DMS153 treated with DMSO at 0.1 percent for 48 hours (cell line): ENCODE measurements around the gene KRT8.

Source experiments
- DNase-seq: peaks from one replicate; lab custom pipeline; 2025; ENCODE audit not compliant: unreplicated experiment; lab: John Stamatoyannopoulos, UW

Gene KRT8

DNA sequence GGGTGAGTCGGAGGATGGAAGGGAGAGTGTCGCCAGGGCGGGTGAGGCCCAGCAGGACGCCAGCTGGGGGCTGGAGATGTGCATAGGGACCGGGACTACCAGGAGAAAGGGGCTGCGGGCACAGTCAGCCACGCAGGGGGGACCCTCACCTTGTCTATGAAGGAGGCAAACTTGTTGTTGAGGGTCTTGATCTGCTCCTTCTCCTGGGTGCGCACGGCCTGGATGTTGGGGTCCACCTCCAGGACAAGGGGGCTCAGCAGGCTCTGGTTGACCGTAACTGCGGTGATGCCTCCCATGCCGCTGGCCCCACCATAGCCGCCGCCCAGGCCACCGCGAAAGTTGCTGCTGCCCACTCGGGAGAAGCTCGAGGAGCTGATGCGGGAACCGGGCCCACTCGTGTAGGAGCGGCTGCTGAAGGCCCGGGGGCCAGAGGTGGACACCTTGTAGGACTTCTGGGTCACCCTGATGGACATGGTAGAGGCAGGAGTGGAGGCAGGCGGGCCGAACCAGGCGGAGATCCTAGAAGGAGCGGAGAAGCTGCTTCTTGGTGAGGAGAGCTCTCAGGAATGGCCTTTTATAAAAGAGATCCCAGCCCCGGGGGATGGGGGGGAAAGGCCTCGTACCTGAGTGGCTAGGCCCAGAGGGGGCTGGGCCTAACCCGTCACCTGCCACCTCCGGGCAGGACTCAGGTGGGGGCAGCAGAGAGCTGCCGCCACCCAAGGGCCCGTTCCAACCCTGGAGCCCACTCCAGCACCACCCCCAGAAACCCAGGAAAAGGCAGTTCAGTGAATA, at the start of gene KRT8:
TSS of gene KRT8 (minus strand) at position 568 of the 792 bp plus-strand sequence. CDS start at position 473, 95 bp downstream.
- peak; percentile 85 for DNase-seq

DNA sequence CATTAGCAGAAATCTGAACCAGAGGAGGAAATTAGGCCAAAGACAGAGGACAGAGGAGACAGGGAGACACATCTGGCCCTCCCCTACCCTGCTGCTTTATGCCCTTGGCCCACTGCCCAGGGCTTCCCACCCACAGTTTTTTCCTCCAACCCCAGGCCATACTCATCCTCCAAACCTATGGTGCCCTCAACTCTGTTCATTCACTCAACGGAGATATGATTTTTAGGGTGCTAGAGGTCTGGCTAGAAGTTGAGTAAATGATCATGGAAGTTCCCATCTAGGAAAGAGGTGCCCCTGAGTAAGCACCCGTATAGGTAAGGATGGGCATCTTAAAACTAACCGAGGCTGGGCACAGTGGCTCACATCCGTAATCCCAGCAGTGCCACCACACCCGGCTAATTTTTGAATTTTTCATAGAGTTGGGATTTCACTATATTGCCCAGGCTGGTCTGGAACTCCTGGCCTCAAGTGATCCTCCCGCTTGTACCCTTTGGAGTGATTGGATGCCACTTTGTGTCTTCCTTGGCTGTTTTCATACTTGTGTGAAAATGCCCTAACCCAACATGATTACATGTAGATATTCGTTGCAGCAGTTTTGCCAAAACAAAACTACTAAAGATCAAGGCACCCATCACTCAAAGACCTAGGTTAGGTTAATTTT, 48.4 kb upstream of the KRT8 start:
- no peak for DNase-seq

DNA sequence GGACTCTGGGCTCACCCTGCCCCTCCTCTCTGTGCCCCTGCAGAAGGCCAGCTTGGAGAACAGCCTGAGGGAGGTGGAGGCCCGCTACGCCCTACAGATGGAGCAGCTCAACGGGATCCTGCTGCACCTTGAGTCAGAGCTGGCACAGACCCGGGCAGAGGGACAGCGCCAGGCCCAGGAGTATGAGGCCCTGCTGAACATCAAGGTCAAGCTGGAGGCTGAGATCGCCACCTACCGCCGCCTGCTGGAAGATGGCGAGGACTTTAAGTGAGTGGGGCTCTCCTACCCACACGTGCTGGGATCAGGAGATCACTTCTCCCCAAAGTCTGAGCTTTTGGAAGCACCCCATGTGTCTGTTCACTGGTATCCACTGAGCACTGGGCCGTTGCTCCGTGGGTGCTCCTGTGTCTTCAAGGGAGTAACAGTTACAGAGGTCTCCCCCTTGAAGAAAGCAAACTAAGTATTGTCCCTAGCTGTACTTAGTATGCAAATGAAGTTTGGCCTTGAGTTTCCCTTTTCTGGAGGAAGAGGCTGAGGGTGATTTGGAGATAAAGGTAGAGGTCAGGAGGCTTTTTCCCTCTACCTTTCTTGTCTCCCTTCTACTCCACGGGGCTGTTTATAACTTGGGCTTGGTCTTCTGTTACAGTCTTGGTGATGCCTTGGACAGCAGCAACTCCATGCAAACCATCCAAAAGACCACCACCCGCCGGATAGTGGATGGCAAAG, 47.4 kb upstream of the KRT8 start:
- no peak for DNase-seq

DNA sequence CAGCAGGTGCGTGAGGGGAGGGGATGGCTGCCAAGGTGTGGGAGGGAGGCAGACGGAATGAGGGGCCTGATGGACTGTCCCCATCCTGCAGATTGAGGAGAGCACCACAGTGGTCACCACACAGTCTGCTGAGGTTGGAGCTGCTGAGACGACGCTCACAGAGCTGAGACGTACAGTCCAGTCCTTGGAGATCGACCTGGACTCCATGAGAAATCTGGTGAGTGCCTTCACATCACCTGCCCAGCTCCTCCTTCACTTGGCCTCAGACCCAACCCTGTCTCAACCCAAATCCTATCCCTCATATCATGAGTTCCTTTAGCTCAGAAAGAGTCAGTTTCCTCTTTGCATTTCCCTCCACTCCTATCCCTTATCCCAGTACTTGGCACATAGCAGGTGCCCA, 46.8 kb upstream of the KRT8 start:
- DNase-seq, result no peak

DNA sequence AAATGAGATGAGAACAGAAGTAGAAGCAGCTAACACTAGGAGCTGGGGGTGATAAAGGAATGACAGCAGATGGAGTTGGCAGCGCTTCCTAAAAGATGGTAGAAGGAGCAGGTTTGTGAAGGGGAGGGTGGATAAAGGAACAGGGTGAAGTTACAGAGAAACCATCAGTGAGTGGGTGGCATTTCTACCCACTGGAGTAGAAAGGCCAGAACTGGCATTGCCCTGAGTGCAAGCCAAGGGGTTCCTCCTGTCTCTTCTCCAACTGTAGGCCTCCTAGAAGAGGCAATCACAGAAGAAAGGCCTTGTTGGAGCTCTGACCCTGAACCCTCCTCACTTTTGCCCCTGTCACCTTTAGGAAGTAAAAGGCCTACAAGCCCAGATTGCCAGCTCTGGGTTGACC, 46.2 kb upstream of the KRT8 start:
- DNase-seq, result no peak

DNA sequence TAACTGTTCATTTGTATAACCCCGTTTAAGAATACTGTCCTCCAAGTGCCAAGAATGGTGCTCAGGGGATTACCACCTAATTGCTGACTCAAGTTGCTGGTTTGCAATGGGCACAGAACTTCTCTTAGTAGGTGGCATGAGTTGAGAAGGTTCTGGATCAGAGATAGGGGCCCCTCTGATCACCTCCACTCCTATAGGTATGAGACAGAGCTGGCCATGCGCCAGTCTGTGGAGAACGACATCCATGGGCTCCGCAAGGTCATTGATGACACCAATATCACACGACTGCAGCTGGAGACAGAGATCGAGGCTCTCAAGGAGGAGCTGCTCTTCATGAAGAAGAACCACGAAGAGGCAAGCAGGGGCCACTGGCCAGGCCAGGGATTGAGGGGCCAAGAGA, 45.7 kb upstream of the KRT8 start:
- DNase-seq, result no peak

DNA sequence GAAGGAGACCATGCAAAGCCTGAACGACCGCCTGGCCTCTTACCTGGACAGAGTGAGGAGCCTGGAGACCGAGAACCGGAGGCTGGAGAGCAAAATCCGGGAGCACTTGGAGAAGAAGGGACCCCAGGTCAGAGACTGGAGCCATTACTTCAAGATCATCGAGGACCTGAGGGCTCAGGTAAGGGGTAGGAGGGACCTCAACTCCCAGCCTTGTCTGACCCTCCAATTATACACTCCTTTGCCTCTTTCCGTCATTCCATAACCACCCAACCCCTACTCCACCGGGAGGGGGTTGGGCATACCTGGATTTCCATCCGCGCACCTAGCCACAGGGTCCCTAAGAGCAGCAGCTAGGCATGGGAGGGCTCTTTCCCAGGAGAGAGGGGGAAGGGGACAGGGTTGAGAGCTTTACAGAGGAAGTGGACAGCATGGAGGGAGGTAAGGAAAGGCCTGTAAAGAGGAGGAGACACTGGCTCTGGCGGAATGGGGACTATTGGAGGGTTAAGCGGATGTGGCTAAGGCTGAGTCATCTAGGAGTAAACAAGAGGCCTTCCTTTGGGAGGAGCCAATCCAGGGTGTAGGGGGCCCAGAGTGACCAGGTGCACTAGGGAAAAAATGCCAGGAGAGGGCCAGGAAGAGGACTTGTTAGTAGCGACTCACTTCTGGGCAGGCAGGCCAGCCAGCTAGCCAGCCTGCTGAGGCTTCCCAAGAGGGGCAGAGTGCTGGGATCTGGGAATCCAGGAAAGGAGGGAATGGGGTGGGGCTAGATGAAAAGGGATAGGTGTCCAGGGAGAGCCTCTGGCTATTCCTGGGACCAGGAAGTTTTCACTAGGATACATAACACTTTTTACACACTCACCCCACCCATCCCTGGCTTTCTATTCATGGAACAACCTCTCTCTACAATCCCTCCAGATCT, 44.8 kb upstream of the KRT8 start:
- DNase-seq, result peak; percentile 83

DNA sequence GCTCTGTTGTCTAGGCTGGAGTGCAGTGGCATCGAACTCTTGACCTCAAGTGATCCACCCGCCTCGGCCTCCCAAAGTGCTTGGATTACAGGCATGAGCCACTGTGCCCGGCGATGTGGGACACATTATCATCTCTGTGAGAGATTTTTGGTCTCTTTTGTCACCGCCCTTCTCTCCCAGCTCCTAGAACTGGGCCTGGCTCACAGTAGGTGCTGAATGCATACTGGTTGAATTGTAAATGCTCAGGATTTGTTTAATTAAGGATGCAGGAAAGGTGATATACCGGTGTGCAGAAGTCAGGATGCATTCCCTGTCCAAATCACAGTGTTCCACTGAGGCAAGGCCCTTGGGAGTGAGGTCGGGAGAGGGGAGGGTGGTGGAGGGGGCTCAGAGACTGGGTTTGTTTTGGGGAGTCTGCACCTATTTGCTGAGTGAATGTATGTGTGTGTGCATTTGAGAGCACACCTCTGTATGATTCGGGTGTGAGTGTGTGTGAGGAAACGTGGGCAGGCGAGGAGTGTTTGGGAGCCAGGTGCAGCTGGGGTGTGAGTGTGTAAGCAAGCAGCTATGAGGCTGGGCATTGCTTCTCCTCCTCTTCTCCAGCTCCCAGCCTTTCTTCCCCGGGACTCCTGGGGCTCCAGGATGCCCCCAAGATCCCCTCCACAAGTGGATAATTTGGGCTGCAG, 43.0 kb upstream of the KRT8 start:
- DNase-seq, result no peak

DNA sequence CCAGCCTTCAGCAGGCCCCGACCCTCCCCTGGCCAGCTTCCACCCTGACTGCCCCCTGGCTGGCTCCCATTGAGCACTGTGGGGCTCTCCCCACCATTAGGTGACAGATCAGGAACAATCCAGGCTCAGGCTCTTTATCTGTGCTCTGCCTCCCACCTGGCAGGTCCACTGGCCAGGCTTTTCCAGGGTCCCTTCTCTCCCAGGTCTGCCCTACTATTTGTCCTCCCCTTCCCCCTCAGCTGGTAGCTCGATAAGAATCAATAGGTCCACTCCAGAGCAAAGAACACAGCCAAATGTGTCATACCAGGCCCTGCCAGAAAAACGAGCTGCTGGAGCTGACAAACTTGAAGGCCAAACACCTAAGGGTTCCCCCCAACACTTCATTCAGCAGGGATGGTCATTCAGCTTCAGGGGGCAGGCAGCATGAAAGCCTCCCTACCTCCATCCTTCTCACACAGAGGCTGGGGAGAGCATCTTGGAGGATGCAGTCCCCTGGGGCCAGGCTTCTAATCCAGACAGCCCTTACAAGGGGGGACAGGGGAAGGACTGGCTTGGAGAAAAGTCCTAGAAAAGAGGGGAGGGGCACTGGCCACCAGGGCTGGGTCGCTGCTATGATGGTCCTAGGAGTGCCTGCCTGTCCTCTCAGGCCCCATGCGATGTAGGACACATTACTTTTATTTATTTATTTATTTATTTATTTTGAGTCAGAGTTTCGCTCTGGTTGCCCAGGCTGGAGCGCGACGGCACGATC, 42.1 kb upstream of the KRT8 start:
- DNase-seq, result no peak

DNA sequence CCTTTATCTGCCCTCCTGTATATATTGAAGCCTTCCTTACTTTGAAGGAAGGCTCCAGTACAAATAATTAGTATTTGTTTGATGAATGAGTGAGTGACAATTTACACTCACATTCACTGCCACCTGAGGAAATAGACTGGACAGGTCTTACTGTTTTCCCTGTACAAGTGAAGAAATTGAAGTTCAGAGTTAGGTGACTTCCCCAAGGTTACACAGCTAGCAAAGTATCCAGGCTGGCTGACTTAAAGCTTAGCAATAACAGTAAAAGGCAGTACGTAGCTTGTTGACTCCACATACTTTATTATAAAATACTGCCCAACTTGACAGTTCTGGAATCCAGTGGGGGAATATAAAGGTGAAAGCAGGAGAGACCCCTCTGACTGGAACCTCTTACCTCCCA, 41.5 kb upstream of the KRT8 start:
- no peak for DNase-seq

DNA sequence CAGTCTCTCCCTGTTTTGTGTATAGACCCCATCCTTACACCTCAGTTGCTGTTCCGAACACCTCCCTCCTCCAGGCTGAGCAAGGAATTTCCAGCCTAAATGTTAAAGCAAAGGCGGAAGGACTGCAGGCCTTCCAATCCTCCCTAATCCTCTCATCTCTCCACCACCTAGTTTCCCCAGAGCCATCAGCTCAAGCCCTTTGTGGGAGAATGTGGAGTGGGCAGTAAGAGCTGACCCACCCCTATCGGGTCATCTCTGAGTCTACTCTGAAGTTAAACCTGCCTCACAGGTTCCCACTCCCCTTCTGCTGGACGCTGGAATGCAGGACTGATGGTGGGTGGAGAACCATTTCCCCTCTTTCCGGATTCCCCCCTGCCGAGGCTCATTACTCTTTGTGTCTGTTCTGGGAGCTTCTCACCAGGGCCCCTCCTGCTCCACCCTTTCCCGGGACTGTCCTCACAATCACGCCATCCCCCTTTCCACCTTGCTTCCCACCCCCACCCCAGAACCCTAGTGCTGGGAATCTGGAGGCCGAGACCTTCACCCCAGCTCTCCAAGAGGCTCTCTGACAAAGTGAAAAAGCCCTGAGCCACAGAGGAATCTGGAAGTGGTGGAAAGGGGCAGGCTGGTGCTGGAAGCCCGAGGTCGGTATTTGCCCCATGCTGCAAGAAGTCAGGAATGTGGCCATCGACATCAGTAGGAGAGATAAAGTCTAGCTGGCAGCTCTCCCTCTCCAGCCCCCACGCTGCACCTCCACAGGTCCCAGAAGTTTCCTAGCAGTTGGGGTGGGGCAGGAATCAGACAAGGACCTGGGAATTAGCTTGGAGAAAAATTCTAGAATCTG, 40.7 kb upstream of the KRT8 start:
- no peak for DNase-seq

DNA sequence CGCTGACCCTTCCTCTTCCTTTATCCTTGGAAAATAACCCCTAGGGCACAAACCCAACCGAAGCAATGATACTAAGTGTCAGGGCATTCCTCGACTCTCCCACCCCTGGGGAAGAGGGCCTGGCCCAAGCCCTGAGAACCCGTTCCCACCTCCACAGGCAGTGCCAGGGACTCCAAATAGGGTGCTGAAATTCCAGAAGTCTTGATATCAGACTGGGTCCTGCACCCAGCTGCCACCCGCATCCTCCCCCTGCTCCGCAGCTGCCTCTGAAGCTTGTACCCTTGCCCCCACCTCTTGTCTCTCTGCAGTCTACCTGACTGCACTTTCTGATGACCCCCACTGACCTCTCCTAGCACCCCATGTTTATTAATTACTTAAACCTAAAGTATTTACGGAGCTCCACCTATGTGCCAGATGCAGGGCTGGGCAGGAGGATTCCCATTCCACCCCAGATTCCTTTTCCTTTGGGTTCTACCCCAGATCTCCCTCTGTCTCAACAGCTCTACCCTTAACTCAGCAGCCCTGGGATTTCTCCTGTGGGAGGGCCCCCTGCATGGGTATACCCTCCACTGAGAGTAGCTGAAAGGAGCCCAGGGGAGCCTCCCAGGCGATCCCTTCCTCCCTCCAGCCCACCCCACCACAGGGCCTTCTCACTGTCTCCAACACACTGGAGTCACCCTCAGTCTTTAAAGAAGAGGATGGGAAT, 40.0 kb upstream of the KRT8 start:
- DNase-seq, result no peak

DNA sequence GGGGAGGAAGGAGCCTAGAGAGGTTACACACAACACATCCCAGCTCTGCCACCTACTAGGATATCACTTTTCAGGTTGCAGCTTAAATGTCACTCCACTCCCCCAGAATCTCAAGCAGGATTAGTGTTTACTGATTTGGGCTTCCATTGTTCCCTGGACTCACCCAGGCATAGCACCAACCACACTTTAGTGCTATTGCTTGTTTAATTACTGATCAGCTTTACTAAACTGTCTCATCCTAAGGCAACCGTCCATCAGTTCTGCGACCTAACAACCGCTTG, 38.0 kb upstream of the KRT8 start:
- peak; percentile 35 for DNase-seq

DNA sequence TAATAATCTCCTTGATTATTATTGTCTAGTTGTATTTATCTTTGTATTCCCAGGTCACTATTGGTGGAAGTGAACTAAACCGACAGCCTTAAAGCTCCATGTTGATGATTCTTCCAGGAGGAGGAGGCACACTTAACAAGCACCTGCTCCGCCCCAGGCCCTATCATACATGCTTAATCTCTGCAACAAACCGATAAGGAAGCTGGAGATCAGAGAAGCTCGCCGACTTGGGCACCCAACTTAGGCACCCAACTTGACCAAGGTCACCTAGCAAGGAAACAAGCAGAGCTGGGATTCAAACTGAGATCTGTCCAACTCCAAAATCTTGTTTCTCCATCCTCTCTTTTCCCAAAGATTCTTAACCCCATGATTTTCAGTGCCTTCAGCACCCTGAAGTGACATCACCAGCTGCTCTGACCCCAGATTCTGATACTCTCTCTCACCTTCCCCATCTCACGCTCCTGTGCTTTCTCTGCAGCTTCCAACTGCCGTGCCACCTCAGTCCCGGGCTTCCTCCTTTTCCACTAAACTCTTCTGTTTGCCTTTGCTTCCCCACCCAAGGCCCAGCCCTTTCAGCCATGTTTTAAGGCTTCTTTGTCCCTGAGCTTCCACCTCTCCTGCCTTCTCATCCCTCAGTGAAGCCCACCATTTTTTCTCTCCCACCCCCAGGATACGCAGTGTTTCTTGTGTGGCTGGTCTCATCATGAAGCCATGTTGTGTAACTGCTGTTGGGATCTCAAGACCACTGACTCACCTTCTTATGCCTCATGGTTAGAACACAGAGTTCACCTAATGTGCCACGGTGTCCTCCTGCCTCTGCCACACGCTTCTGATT, 37.4 kb upstream of the KRT8 start:
- no peak for DNase-seq

DNA sequence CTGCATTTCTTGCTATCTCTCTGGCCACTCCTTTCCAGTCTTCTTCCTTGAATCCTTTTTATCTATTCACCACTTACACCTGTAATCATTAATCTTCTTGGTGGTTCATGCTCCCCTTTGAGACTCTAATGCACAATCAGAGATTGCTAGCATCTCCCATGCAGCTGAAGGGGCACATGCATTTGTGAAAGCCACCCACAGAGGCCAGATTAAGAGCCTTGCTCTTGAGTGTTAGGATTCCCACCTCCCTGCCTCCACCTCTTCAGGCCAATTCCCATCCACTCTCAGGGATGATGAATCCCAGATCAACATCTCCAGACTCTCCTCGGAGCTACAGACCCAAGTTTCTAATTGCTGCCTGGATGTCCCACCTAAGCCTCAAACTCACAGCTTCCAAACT, 24.7 kb upstream of the KRT8 start:
- no peak for DNase-seq

DNA sequence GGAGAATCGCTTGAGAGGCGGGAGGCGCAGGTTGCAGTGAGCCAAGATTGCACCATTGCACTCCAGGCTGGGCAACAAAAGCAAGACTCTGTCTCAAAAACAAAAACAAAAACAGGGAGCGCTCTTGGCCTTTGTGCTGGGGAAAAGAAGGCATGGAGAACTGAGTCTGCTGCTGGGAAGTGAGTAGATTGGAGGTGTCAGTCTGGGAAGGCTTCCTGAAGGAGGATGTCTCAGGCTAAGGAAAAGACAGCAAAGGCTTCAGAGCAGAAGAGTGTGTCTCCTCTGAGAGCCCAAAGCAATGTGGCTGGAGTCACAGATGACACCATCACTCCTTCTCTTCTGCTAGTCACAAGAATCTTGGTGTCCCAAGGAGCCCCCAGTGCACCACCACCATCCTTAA, 23.1 kb upstream of the KRT8 start:
- DNase-seq, result no peak

DNA sequence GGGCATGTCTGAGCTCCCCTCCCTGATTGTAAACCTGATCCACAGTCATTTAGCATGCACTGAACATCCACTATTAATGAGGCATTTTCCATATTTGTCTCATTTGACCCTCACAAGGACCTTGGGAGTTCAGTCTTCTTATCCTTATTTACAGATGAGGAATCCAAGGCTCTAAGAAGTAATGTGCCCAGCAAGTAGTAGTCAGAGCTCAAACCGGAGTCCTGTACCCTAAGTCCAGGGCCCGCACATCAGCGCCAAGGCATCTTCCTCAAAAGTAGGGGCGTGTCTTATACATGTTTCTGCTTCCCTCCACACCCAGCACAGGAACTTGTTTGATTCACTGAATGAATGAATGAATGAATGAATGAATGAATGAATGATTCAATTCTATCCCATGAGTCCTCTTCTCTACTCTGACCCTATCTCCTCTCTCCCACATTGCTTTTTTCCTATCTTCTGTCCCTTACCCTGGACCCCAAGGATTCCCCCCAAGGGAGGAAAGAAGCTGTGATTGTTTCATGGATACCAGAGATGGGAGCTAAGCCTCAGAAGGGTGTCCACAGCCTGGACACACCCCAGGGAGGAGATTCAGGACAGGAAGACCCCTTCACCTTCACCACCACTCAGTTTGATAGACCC, 21.8 kb upstream of the KRT8 start:
- DNase-seq, result no peak
